Esophagus squamous epithelium (tissue), 4 donors: ENCODE results near the gene RABAC1.

Source experiments
- POLR2A ChIP-seq, 4 donors: fragments of 450-650 bp; IDR thresholded peaks; one replicate each; pipeline ENCODE4 v1.6.1; 2017; ENCODE audit warnings: antibody characterized with exemption in 4 of 4, mild to moderate bottlenecking in 4 of 4, moderate library complexity in 3 of 4
- TF ChIP-seq, protein P1 (sequence below), 6 experiments: fragments of 450-650 bp in 4 of 6; fragments of 200-600 bp in 2 of 6; sonication (generic) in 2 of 6; IDR thresholded peaks; one replicate each; pipeline ENCODE4 v1.5.1; 2016 to 2019; ENCODE audit warnings: antibody characterized with exemption in 6 of 6, mild to moderate bottlenecking in 4 of 6, moderate library complexity in 4 of 6

DNA sequence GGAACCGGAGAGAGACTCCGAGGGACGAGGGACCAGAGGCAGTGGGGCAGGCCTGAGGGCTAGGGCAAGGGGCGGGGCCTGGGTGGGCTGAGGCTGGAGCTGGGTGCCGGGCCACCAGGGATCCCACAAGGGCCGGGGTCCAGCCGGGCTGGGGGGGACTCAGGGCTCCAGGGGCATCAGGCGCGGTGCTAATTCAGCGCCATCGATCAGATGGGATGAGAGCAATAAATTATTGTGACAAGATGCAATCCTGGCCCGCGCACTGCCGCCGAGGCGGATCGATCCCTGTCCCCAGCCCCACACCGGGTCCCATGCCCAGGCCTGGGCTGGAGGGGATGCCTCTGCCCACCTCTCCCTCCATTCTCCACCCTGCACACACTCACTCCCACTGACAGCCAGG, 36.5 kb downstream of the RABAC1 start:
- TF ChIP-seq, protein P1, sequence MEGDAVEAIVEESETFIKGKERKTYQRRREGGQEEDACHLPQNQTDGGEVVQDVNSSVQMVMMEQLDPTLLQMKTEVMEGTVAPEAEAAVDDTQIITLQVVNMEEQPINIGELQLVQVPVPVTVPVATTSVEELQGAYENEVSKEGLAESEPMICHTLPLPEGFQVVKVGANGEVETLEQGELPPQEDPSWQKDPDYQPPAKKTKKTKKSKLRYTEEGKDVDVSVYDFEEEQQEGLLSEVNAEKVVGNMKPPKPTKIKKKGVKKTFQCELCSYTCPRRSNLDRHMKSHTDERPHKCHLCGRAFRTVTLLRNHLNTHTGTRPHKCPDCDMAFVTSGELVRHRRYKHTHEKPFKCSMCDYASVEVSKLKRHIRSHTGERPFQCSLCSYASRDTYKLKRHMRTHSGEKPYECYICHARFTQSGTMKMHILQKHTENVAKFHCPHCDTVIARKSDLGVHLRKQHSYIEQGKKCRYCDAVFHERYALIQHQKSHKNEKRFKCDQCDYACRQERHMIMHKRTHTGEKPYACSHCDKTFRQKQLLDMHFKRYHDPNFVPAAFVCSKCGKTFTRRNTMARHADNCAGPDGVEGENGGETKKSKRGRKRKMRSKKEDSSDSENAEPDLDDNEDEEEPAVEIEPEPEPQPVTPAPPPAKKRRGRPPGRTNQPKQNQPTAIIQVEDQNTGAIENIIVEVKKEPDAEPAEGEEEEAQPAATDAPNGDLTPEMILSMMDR (IDR thresholded peaks at IDR 0.05), result no peak
- no peak for TF ChIP-seq POLR2A (IDR thresholded peaks at IDR 0.05)
